GM12864 (cell line): ENCODE data around the gene LENG8.

Experiments
- DNase-seq: peaks from one replicate; pipeline ENCODE4 v3.0.0-alpha.2; 2011; ENCODE audit warnings: low read depth
- H3K4me3 ChIP-seq: 2 replicates; pipeline ENCODE4 v1.5.1; 2011; ENCODE audit warnings: mild to moderate bottlenecking, low read depth, low read length, control low read depth
- CTCF ChIP-seq: IDR thresholded peaks from 2 replicates; pipeline ENCODE4 v1.5.1; 2011; ENCODE audit warnings: low read depth, mild to moderate bottlenecking, moderate library complexity, low read length, control low read depth, inconsistent platforms; ENCODE audit errors: missing control alignments

The LENG8 gene

GRCh38 chr19:54477650-54478049, 28.7 kb downstream of the LENG8 start:
- TF ChIP-seq CTCF: peak; percentile 20

GRCh38 chr19:54478677-54479266, 29.8 kb downstream of the LENG8 start:
- peak; percentile 85 for TF ChIP-seq CTCF
- H3K4me3 ChIP-seq: no peak overlapping the region
- no peak for DNase-seq

More at GRCh38 chr19:54477650-54478049, 28.7 kb downstream of the LENG8 start:
- no peak overlapping the region for H3K4me3 ChIP-seq
- no peak for DNase-seq

GRCh38 chr19:54480051-54480450, 31.1 kb downstream of the LENG8 start:
- DNase-seq: no peak
- no peak for TF ChIP-seq CTCF
- no peak overlapping the region for H3K4me3 ChIP-seq

- no peak overlapping the region for H3K4me3 ChIP-seq
- peak; percentile 87 for TF ChIP-seq CTCF
- no peak for DNase-seq
Observed at GRCh38 chr19:54481326-54481930, 32.4 kb downstream of the LENG8 start.

- no peak overlapping the region for H3K4me3 ChIP-seq
- DNase-seq: no peak
- TF ChIP-seq CTCF: no peak
Observed at GRCh38 chr19:54482889-54483288, 33.9 kb downstream of the LENG8 start.

- TF ChIP-seq CTCF: no peak
- DNase-seq: no peak
- H3K4me3 ChIP-seq: no peak overlapping the region
Observed at GRCh38 chr19:54484451-54484850, 35.5 kb downstream of the LENG8 start.

- TF ChIP-seq CTCF: no peak
- DNase-seq: no peak
- H3K4me3 ChIP-seq: no peak overlapping the region
Observed at GRCh38 chr19:54485851-54486250, 36.9 kb downstream of the LENG8 start.
